ENCODE data around the gene CFAP45. TPM values are rescaled to one million over a fixed set of nuclear protein-coding genes. Genes with fewer than 3 reads are reported as not detected.
A peak's percentile ranks its signal among the peaks of the same experiment; 100 is the strongest.

CFAP45 gene
- total RNA-seq, 2 donors from 2014 or later, result 0.31 to 0.34 TPM

GRCh38 chr1:159845751-159846629 is 54.0 kb downstream of the CFAP45 start:
- intact Hi-C loops (cut with DNase I, micrococcal nuclease), result no loop called here
- peak in 1 of 2 donors; percentile 34 for DNase-seq
- ATAC-seq, result peak; percentile 86

- ATAC-seq (no peak), DNase-seq (no peak)
- intact Hi-C loops (cut with DNase I, micrococcal nuclease), result no loop called here
Measured at GRCh38 chr1:159843459-159843858, 56.5 kb downstream of the CFAP45 start.

GRCh38 chr1:159841749-159842148 is 58.2 kb downstream of the CFAP45 start:
- intact Hi-C loops (cut with DNase I, micrococcal nuclease), result no loop called here
- DNase-seq, result no peak
- no peak for ATAC-seq

GRCh38 chr1:159839116-159839849 is 60.7 kb downstream of the CFAP45 start:
- ATAC-seq (no peak), DNase-seq (no peak)
- intact Hi-C loops (cut with DNase I, micrococcal nuclease), result no loop called here

- ATAC-seq (no peak), DNase-seq (no peak)
- intact Hi-C loops (cut with DNase I, micrococcal nuclease), result no loop called here
Measured at GRCh38 chr1:159838715-159839114, 61.2 kb downstream of the CFAP45 start.

- intact Hi-C loops (cut with DNase I, micrococcal nuclease), result no loop called here
- no peak for DNase-seq
- no peak for ATAC-seq
Measured at GRCh38 chr1:159835862-159836525, 64.0 kb downstream of the CFAP45 start.

GRCh38 chr1:159835356-159835755 is 64.6 kb downstream of the CFAP45 start:
- DNase-seq, result no peak
- no peak for ATAC-seq
- intact Hi-C loops (cut with DNase I, micrococcal nuclease), result no loop called here

- no peak for DNase-seq
- intact Hi-C loops (cut with DNase I, micrococcal nuclease), result no loop called here
- ATAC-seq, result no peak
Measured at GRCh38 chr1:159832309-159832708, 67.7 kb downstream of the CFAP45 start.

GRCh38 chr1:159831412-159832141 is 68.4 kb downstream of the CFAP45 start:
- ATAC-seq, result no peak
- intact Hi-C loops (cut with DNase I, micrococcal nuclease), result no loop called here

GRCh38 chr1:159830722-159831121 is 69.2 kb downstream of the CFAP45 start:
- DNase-seq, result no peak
- no peak for ATAC-seq
- intact Hi-C loops (cut with DNase I, micrococcal nuclease), result no loop called here

More at GRCh38 chr1:159831412-159832141, 68.4 kb downstream of the CFAP45 start:
- DNase-seq, result no peak

GRCh38 chr1:159829822-159830465 is 70.0 kb downstream of the CFAP45 start:
- ATAC-seq (no peak), DNase-seq (no peak)
- intact Hi-C loops (cut with DNase I, micrococcal nuclease), result no loop called here

GRCh38 chr1:159829273-159829634 is 70.7 kb downstream of the CFAP45 start:
- intact Hi-C loops (cut with DNase I, micrococcal nuclease), result no loop called here
- DNase-seq, result peak; percentile 47 to 65
- peak; percentile 88 for ATAC-seq

GRCh38 chr1:159828581-159829272 is 71.2 kb downstream of the CFAP45 start:
- no peak for ATAC-seq
- intact Hi-C loops (cut with DNase I, micrococcal nuclease), result no loop called here
- no peak for DNase-seq

- DNase-seq (no peak), ATAC-seq (no peak)
- intact Hi-C loops (cut with DNase I, micrococcal nuclease), result no loop called here
Measured at GRCh38 chr1:159828176-159828575, 71.8 kb downstream of the CFAP45 start.

GRCh38 chr1:159827549-159827948 is 72.4 kb downstream of the CFAP45 start:
- ATAC-seq, result no peak

GRCh38 chr1:159827102-159827490 is 72.9 kb downstream of the CFAP45 start:
- no peak for DNase-seq
- no peak for ATAC-seq
- intact Hi-C loops (cut with DNase I, micrococcal nuclease), result no loop called here

More at GRCh38 chr1:159827549-159827948, 72.4 kb downstream of the CFAP45 start:
- intact Hi-C loops (cut with DNase I, micrococcal nuclease), result no loop called here
- DNase-seq, result no peak

- peak; percentile 25 for ATAC-seq
Measured at GRCh38 chr1:159826441-159827101, 73.4 kb downstream of the CFAP45 start, which contains the start of gene SLAMF8. Gene SLAMF8 (plus strand): TSS chr1:159826873. CDS start chr1:159826899, 26 bp downstream.

More at GRCh38 chr1:159826441-159827101, 73.4 kb downstream of the CFAP45 start, which contains the start of gene SLAMF8:
- intact Hi-C loops (cut with DNase I, micrococcal nuclease), result no loop called here
- peak; percentile 28 to 34 for DNase-seq

Measured in left colon (tissue), 2 donors.